ENCODE results near the gene UQCRHL.

- TF ChIP-seq CTCF (IDR thresholded peaks at IDR 0.05; ENCODE audit: low read depth, low read length) (no peak), EZH2phosphoT487 (IDR thresholded peaks at IDR 0.05; ENCODE audit: low read depth) (no peak)
Observed at GRCh38 chr1:15852036-15852827, 44.8 kb upstream of the UQCRHL start.
